Measurements from ENCODE around the gene ANKZF1.

DNA sequence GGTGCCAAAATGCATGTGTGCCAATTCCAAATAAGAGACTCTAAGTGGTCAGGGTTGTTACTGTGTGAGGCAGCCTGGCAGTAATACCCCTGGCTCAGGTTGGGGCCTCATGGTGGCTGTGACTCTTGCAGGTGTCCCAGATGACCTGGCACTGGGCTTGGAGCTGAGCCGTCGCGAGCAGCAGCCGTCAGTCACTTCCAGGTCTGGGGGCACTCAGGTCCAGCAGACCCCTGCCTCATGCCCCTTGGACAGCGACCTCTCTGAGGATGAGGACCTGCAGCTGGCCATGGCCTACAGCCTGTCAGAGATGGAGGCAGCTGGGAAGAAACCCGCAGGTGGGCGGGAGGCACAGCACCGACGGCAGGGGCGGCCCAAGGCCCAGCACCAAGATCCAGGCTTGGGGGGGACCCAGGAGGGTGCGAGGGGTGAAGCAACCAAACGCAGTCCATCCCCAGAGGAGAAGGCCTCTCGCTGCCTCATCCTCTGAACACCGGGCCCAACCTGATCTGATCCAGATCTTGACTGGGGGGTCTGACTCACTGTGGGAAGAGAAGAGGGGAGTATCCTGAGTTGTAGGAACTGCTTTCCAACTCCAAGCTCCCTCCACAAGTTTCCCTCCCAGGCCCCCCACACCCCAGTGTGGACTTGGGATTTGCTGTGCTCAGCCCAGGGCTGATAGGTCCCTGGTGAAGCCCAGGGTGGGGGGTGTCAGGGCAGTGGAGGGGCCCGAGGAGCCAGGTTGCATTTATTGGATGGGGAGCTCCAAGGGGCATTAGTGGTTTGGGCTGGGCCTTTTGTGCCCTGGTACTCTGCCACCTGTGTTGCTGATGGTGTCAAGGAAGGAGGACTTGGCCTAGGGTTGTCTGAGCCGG lies 55.1 kb downstream of the ANKZF1 start:
- TF ChIP-seq POLR2A (IDR thresholded peaks at IDR 0.05) = no peak
- no peak for TF ChIP-seq POLR2AphosphoS5 (IDR thresholded peaks at IDR 0.05)
